NT2/D1 (cell line): ENCODE measurements around the gene AP3B1.

Experiments
- SUZ12 ChIP-seq: IDR thresholded peaks from 2 replicates; pipeline ENCODE4 v1.6.1; 2011; ENCODE audit not compliant: insufficient read length, insufficient read depth; ENCODE audit errors: extremely low read depth
- YY1 ChIP-seq: IDR thresholded peaks from 2 replicates; pipeline ENCODE4 v1.6.1; 2011; ENCODE audit not compliant: insufficient read length, insufficient read depth
- ZNF274 ChIP-seq: IDR thresholded peaks from 2 replicates; pipeline ENCODE4 v1.6.1; 2011; ENCODE audit warnings: mild to moderate bottlenecking, low read depth, low read length

GRCh38 chr5:78065663-78066062 lies 228.8 kb downstream of the AP3B1 start:
- TF ChIP-seq YY1 (no peak), SUZ12 (no peak), ZNF274 (no peak)
